ENCODE results near the gene CEP162.

The CEP162 gene

DNA sequence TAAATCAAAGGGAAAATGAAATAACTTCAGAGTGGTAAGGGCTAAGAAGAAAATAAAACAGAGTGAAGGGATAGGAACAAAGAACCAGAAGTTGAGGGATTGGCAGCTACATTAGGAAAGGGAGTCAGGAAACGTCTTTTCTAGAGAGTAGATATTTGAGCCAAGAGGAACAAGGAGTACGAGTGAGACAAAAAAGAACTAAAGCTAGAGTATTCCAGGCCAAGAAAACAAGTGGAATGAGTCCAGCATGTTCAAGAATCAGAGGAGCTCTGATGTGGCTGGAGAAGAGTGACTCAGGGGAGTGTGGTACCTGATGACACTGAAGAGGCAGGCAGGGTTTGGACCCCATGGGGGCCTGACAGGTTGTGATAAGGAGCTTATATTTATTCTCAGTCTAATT is 66.3 kb downstream of the CEP162 start:
- H3K36me3 ChIP-seq (ENCODE audit: control insufficient read depth, low read length) = no peaks in the 10 kb centered on the region
- H3K4me1 ChIP-seq (ENCODE audit: control insufficient read depth, low read length) = no peaks in the 10 kb centered on the region
- no peaks in the 10 kb centered on the region for H4K20me1 ChIP-seq (ENCODE audit: control insufficient read depth, insufficient read depth, low read depth, low read length)
- no peaks in the 10 kb centered on the region for H3K9me3 ChIP-seq (ENCODE audit: control insufficient read depth, insufficient read depth, low read length)
- no peaks in the 10 kb centered on the region for H3K9me2 ChIP-seq (replicated peaks; ENCODE audit: control insufficient read depth, low read length)
- no peak overlapping the region for H3K4me2 ChIP-seq (ENCODE audit: low read length)
- no peaks in the 10 kb centered on the region for H3K79me2 ChIP-seq (ENCODE audit: control insufficient read depth, low read length)
- H3F3A ChIP-seq (ENCODE audit: control insufficient read depth, insufficient read depth) = no peaks in the 10 kb centered on the region
- no peak overlapping the region for H3K4me3 ChIP-seq (ENCODE audit: low read length)
- H3K27me3 ChIP-seq (ENCODE audit: control insufficient read depth, low read length) = no peaks in the 10 kb centered on the region
- TF ChIP-seq CTCF (IDR thresholded peaks at IDR 0.05; ENCODE audit: low read depth, low read length, poor library complexity, severe bottlenecking) (no peak), EZH2phosphoT487 (IDR thresholded peaks at IDR 0.05; ENCODE audit: borderline replicate concordance, low read length) (no peak)
- H3K27ac ChIP-seq (ENCODE audit: low read depth, low read length) = no peak overlapping the region

DNA sequence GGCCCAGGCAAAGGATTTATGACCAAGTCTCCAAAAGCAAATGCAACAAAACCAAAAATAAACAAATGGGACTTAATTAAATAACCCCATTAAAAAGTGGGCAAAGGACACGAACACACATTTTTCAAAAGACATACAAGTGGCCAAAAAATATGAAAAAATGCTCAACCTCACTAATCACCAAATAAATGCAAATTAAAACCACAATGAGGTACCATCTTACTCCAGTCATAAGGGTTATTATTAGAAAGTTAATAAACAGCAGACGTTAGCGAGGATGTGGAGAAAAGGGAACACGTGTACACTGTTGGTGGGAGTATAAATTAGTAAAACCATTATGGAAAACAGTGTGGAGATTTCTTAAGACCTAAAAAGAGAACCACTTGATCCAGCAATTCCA is 71.1 kb downstream of the CEP162 start:
- no peaks in the 10 kb centered on the region for H3K27me3 ChIP-seq (ENCODE audit: control insufficient read depth, low read length)
- H3K36me3 ChIP-seq (ENCODE audit: control insufficient read depth, low read length) = peaks cover 2% of the 10 kb centered on the region; the same call in 1 of the 2 replicates
- no peaks in the 10 kb centered on the region for H3F3A ChIP-seq (ENCODE audit: control insufficient read depth, insufficient read depth)
- H4K20me1 ChIP-seq (ENCODE audit: control insufficient read depth, insufficient read depth, low read depth, low read length) = no peaks in the 10 kb centered on the region
- H3K79me2 ChIP-seq (ENCODE audit: control insufficient read depth, low read length) = no peaks in the 10 kb centered on the region
- no peaks in the 10 kb centered on the region for H3K9me3 ChIP-seq (ENCODE audit: control insufficient read depth, insufficient read depth, low read length)
- no peak for TF ChIP-seq CTCF (IDR thresholded peaks at IDR 0.05; ENCODE audit: low read depth, low read length, poor library complexity, severe bottlenecking)
- TF ChIP-seq EZH2phosphoT487 (IDR thresholded peaks at IDR 0.05; ENCODE audit: borderline replicate concordance, low read length) = no peak
- H3K4me1 ChIP-seq (ENCODE audit: control insufficient read depth, low read length) = no peaks in the 10 kb centered on the region
- no peak overlapping the region for H3K4me2 ChIP-seq (ENCODE audit: low read length)
- no peaks in the 10 kb centered on the region for H3K9me2 ChIP-seq (replicated peaks; ENCODE audit: control insufficient read depth, low read length)
- H3K4me3 ChIP-seq (ENCODE audit: low read length) = no peak overlapping the region
- H3K27ac ChIP-seq (ENCODE audit: low read depth, low read length) = no peak overlapping the region

- TF ChIP-seq CTCF (IDR thresholded peaks at IDR 0.05; ENCODE audit: low read depth, low read length, poor library complexity, severe bottlenecking) (no peak), EZH2phosphoT487 (IDR thresholded peaks at IDR 0.05; ENCODE audit: borderline replicate concordance, low read length) (no peak)
- Histone ChIP-seq H3K4me1 (ENCODE audit: control insufficient read depth, low read length) (no peaks in the 10 kb centered on the region), H3K9me2 (replicated peaks; ENCODE audit: control insufficient read depth, low read length) (no peaks in the 10 kb centered on the region), H3K4me2 (ENCODE audit: low read length) (no peak overlapping the region), H3K9me3 (ENCODE audit: control insufficient read depth, insufficient read depth, low read length) (no peaks in the 10 kb centered on the region), H3K27ac (ENCODE audit: low read depth, low read length) (no peak overlapping the region), H3K36me3 (ENCODE audit: control insufficient read depth, low read length) (peaks cover 2% of the 10 kb centered on the region; the same call in 1 of the 2 replicates), H3K27me3 (ENCODE audit: control insufficient read depth, low read length) (no peaks in the 10 kb centered on the region), H4K20me1 (ENCODE audit: control insufficient read depth, insufficient read depth, low read depth, low read length) (no peaks in the 10 kb centered on the region), H3K4me3 (ENCODE audit: low read length) (no peak overlapping the region), H3F3A (ENCODE audit: control insufficient read depth, insufficient read depth) (no peaks in the 10 kb centered on the region), H3K79me2 (ENCODE audit: control insufficient read depth, low read length) (no peaks in the 10 kb centered on the region)
Measured at GRCh38 chr6:84151669-84152068, 75.8 kb downstream of the CEP162 start.

DNA sequence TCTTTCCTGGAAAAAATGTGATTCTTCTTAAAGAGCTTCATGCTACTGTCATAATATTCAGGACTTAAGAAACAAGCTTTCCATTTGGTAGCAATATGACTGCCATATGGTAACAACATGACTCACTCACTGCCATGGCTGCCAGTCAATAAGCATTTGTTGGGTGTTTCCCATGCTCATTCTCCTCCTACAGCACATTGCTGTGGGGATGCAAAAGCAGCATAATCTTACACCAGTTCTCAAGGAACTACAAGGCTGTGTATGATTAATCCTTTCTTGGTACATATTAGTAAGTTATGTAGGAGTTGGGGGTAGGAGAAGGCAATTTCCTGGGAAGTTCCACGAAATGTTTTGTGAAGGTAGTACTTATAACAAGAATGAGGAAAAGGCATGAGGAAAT is 76.7 kb downstream of the CEP162 start:
- H3K4me2 ChIP-seq (ENCODE audit: low read length) = no peak overlapping the region

More for the DNA sequence above, 76.7 kb downstream of the CEP162 start:
- H3K9me3 ChIP-seq (ENCODE audit: control insufficient read depth, insufficient read depth, low read length) = no peaks in the 10 kb centered on the region
- TF ChIP-seq CTCF (IDR thresholded peaks at IDR 0.05; ENCODE audit: low read depth, low read length, poor library complexity, severe bottlenecking) = no peak
- no peak for TF ChIP-seq EZH2phosphoT487 (IDR thresholded peaks at IDR 0.05; ENCODE audit: borderline replicate concordance, low read length)
- peaks cover 2% of the 10 kb centered on the region; the same call in 1 of the 2 replicates for H3K36me3 ChIP-seq (ENCODE audit: control insufficient read depth, low read length)
- no peak overlapping the region for H3K27ac ChIP-seq (ENCODE audit: low read depth, low read length)
- H3K27me3 ChIP-seq (ENCODE audit: control insufficient read depth, low read length) = no peaks in the 10 kb centered on the region
- no peak overlapping the region for H3K4me3 ChIP-seq (ENCODE audit: low read length)
- no peaks in the 10 kb centered on the region for H3K79me2 ChIP-seq (ENCODE audit: control insufficient read depth, low read length)
- no peaks in the 10 kb centered on the region for H4K20me1 ChIP-seq (ENCODE audit: control insufficient read depth, insufficient read depth, low read depth, low read length)
- H3K9me2 ChIP-seq (replicated peaks; ENCODE audit: control insufficient read depth, low read length) = no peaks in the 10 kb centered on the region
- no peaks in the 10 kb centered on the region for H3K4me1 ChIP-seq (ENCODE audit: control insufficient read depth, low read length)
- H3F3A ChIP-seq (ENCODE audit: control insufficient read depth, insufficient read depth) = no peaks in the 10 kb centered on the region
